Stomach (tissue), 9 donors: Measurements from ENCODE around the gene RELA. TPM values are rescaled to one million over a fixed set of nuclear protein-coding genes. Genes with fewer than 3 reads are reported as not detected.

Source experiments
- DNase-seq, 2 donors: peaks; one replicate each; pipeline versions ENCODE4 v3.0.0 to v3.0.0-alpha.2; 2013 to 2019
- H3K27ac ChIP-seq, 5 donors: fragments of 200-600 bp in 4 of 5; sonication (generic) in 4 of 5; one replicate each; pipeline ENCODE4 v1.5.1; 2013 to 2019; ENCODE audit warnings: mild to moderate bottlenecking in 1 of 5, moderate library complexity in 1 of 5
- H3K27me3 ChIP-seq, 3 donors: fragments of 200-600 bp; sonication (generic); one replicate each; pipeline ENCODE4 v1.5.1; 2017 to 2019; ENCODE audit warnings: mixed run types in 1 of 3
- H3K36me3 ChIP-seq, 4 donors: fragments of 200-600 bp; sonication (generic); 1 replicate in 3 of 4; 2 replicates in 1 of 4; pipeline ENCODE4 v1.5.1; 2016 to 2019
- H3K4me1 ChIP-seq, 4 donors: fragments of 200-600 bp; sonication (generic); one replicate each; pipeline ENCODE4 v1.5.1; 2016 to 2019
- H3K4me3 ChIP-seq, 4 donors: fragments of 200-600 bp; sonication (generic) in 3 of 4; one replicate each; pipeline ENCODE4 v1.5.1; 2016 to 2019; ENCODE audit warnings: mild to moderate bottlenecking in 1 of 4
- H3K9me3 ChIP-seq, 4 donors: fragments of 200-600 bp; sonication (generic); one replicate each; pipeline ENCODE4 v1.5.1; 2016 to 2019
- EP300 ChIP-seq: sonication (generic); formaldehyde crosslinking; IDR thresholded peaks from one replicate; pipeline ENCODE4 v1.6.1; 2017; ENCODE audit warnings: antibody characterized with exemption
- POLR2A ChIP-seq, 4 donors: fragments of 450-650 bp; IDR thresholded peaks; one replicate each; pipeline ENCODE4 v1.6.1; 2016; ENCODE audit warnings: antibody characterized with exemption in 4 of 4, control low read depth in 2 of 4, mild to moderate bottlenecking in 1 of 4, moderate library complexity in 1 of 4
- POLR2AphosphoS5 ChIP-seq, 3 donors: sonication (generic); formaldehyde crosslinking; IDR thresholded peaks; one replicate each; pipeline ENCODE4 v1.6.1; 2016; ENCODE audit warnings: antibody characterized with exemption in 3 of 3
- WGBS, 5 donors: extraction: QIAGEN DNeasy Blood & Tissue Kit in 3 of 5; methylation state at CpG; one replicate each; pipeline versions ENCODE4 v1.1.5 to v1.1.7; 2013 to 2018; 5-methylcytosine and 5-hydroxymethylcytosine counted together
- intact Hi-C: fragments of 100-400 bp; cut with DNase I; formaldehyde crosslinking; loops from one replicate; pipeline ENCODE4 v1.15.1; 2023; ENCODE audit warnings: low total_unique reads
- polyA plus RNA-seq, 3 donors: library from polyadenylated mRNA; stranded (reverse); fragments of 200-250 nt; gene quantifications; one replicate each; pipeline ENCODE4 v1.2.3, GENCODE V29; 2013
- total RNA-seq, 5 donors: library from RNA; depleted of rRNA; stranded (reverse); fragments of >200 nt; gene quantifications; one replicate each; pipeline versions ENCODE4 v1.1.0 to v1.2.3, GENCODE V29; 2014 to 2016
- TF ChIP-seq, protein P1 (sequence below), 7 experiments: fragments of 450-650 bp in 4 of 7; fragments of 200-600 bp in 3 of 7; sonication (generic) in 3 of 7; IDR thresholded peaks; one replicate each; pipeline ENCODE4 v1.5.1; 2016 to 2019; ENCODE audit warnings: antibody characterized with exemption in 7 of 7, control low read depth in 2 of 7, mild to moderate bottlenecking in 1 of 7
- donor health status: healthy with polysubstance abuse.
- donor health status: Bipolar disorder and iron deficiency.
- donor health status: healthy.

The RELA gene
- total and polyA plus RNA-seq, 8 donors, result 27.4 to 68.8 (median 46.6) TPM

DNA sequence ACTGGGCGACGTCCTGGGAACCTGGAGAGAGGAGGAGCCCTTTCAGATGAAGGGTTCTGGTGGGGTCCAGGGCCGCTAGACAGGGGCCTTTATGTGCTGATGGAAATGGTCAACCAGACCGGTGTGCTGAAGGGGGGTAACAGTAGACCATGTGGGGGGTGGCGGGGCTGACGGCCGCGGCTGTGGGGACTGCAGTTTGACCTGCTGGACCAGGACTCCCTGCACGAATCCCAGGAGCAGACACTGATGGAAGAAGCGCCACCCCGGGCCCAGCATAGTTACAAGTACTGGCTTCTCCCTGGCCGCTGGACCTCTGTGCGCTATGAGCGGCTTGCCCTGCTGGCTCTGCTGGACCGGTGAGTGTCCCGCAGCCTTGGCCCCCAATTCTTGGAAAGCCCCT is 40.7 kb downstream of the RELA start:
- Histone ChIP-seq H3K36me3 (peaks cover 66 to 100% (median 99%) of the 10 kb centered on the region in 4 donors), H3K4me1 (peaks cover 5 to 31% (median 16%) of the 10 kb centered on the region in 4 donors), H3K4me3 (no peak overlapping the region), H3K9me3 (no peaks in the 10 kb centered on the region), H3K27me3 (no peaks in the 10 kb centered on the region), H3K27ac (no peak overlapping the region)
- no peak for DNase-seq
- WGBS, 5 donors, result 89 to 96% (median 95%) methylated on average over 13 to 16 of the region's 16 CpGs
- TF ChIP-seq, protein P1, sequence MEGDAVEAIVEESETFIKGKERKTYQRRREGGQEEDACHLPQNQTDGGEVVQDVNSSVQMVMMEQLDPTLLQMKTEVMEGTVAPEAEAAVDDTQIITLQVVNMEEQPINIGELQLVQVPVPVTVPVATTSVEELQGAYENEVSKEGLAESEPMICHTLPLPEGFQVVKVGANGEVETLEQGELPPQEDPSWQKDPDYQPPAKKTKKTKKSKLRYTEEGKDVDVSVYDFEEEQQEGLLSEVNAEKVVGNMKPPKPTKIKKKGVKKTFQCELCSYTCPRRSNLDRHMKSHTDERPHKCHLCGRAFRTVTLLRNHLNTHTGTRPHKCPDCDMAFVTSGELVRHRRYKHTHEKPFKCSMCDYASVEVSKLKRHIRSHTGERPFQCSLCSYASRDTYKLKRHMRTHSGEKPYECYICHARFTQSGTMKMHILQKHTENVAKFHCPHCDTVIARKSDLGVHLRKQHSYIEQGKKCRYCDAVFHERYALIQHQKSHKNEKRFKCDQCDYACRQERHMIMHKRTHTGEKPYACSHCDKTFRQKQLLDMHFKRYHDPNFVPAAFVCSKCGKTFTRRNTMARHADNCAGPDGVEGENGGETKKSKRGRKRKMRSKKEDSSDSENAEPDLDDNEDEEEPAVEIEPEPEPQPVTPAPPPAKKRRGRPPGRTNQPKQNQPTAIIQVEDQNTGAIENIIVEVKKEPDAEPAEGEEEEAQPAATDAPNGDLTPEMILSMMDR (IDR thresholded peaks at IDR 0.05), result no peak
- TF ChIP-seq POLR2AphosphoS5 (IDR thresholded peaks at IDR 0.05) (no peak), POLR2A (IDR thresholded peaks at IDR 0.05) (no peak), EP300 (no peak)
- intact Hi-C loops, result loop anchor here (10.0 kb wide), 1 partner anchor 83 kb away; no protein-coding TSS in a partner anchor

DNA sequence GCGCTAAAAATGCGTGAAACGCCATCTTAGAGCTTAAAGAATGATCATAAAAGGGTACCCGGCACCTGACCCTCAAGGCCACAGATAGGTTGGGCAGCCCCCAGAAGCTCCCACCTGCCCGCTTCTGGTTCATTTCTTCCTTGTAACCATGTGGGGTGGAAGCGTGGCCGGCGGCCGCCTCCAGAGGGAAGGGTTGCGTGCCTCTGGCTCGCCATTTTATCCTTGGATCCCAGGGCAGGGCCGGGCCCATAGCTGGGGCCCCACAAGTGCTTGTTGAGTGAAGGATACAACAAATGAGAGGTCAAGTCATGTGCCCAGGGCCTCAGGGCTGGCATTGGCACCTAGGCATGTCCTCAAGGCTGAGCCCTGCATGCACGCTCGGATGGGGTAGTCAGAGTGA is 41.3 kb downstream of the RELA start:
- H3K4me3 ChIP-seq, result no peak overlapping the region
- no peaks in the 10 kb centered on the region for H3K9me3 ChIP-seq
- intact Hi-C loops, result loop anchor here (10.0 kb wide), 1 partner anchor 83 kb away; no protein-coding TSS in a partner anchor
- TF ChIP-seq, protein P1 (IDR thresholded peaks at IDR 0.05), result no peak
- TF ChIP-seq EP300 (no peak), POLR2A (IDR thresholded peaks at IDR 0.05) (no peak)
- peaks cover 11 to 37% (median 20%) of the 10 kb centered on the region in 4 donors for H3K4me1 ChIP-seq
- H3K27ac ChIP-seq, result no peak overlapping the region
- no peak for DNase-seq
- H3K27me3 ChIP-seq, result no peaks in the 10 kb centered on the region
- peaks cover 61 to 97% (median 94%) of the 10 kb centered on the region in 4 donors for H3K36me3 ChIP-seq
- 93 to 96% (median 93%) methylated on average over 14 of the region's 14 CpGs for WGBS, 5 donors

DNA sequence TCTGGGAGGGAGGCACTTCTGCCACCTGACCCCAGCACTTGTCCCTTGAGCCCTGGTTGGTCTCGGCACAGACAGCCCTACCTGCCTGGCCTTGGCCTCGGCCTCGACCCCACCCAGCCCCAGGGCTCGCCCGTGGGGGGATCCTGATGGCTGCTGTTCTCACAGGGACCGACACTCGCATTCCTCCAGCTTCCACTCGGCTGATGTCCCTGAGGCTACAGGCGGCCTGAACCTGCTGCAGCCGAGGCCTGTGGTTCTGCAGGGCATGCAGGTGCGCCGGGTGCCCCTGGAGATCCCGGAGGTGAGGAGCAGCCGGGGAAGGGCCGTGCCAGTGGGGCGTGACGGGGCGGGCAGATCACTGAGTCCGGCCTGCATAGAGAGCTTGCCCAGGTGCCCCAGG is 42.0 kb downstream of the RELA start:
- H3K4me3 ChIP-seq, result no peak overlapping the region
- peaks cover 59 to 89% (median 87%) of the 10 kb centered on the region in 4 donors for H3K36me3 ChIP-seq
- no peak for TF ChIP-seq POLR2AphosphoS5 (IDR thresholded peaks at IDR 0.05)
- no peak for TF ChIP-seq POLR2A (IDR thresholded peaks at IDR 0.05)
- TF ChIP-seq EP300, result no peak
- TF ChIP-seq, protein P1 (IDR thresholded peaks at IDR 0.05), result no peak
- 91 to 93% (median 92%) methylated on average over 15 to 19 of the region's 19 CpGs for WGBS, 5 donors
- DNase-seq, result no peak
- intact Hi-C loops, result loop anchor here (10.0 kb wide), 1 partner anchor 84 kb away; no protein-coding TSS in a partner anchor
- H3K9me3 ChIP-seq, result no peaks in the 10 kb centered on the region
- no peaks in the 10 kb centered on the region for H3K27me3 ChIP-seq
- H3K4me1 ChIP-seq, result peaks cover 15 to 34% (median 21%) of the 10 kb centered on the region in 4 donors
- H3K27ac ChIP-seq, result no peak overlapping the region

DNA sequence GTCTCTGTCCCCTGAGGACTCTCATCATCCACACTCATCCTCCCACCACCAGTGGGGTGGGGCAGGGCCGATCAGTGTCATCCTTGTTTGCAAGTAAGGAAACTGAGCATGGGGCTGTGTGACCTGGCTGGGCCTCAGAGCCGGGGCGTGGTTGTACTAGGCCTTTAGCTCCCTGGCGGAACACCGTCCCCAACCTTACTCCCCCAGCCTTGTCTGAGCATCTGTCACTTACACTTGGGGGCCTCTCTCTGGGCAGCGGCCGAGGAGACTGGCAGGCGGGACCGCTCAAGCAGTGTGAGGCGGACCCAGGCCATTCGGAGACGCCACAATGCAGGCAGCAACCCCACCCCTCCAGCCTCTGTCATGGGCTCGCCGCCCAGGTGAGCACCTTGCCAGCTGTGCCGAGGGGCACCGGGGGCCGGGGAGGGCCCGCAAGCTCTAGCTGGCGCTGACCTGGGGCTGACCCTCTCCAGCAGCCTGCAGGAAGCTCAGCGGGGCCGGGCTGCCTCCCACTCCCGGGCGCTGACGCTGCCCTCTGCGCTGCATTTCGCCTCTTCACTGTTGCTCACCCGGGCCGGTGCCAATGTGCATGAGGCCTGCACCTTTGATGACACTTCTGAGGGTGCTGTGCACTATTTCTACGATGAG is 43.3 kb downstream of the RELA start:
- Histone ChIP-seq H3K9me3 (no peaks in the 10 kb centered on the region), H3K36me3 (peaks cover 47 to 77% (median 74%) of the 10 kb centered on the region in 4 donors), H3K4me1 (peaks cover 15 to 33% (median 20%) of the 10 kb centered on the region in 4 donors), H3K4me3 (no peak overlapping the region), H3K27me3 (no peaks in the 10 kb centered on the region), H3K27ac (no peak overlapping the region)
- intact Hi-C loops, result no loop called here
- 92 to 95% (median 94%) methylated on average over 12 to 29 of the region's 29 CpGs for WGBS, 5 donors
- no peak for DNase-seq
- TF ChIP-seq, protein P1 (IDR thresholded peaks at IDR 0.05), result no peak
- no peak for TF ChIP-seq EP300
